GM12873 (cell line): ENCODE results near the gene EFCAB8.

Experiments used
- CTCF ChIP-seq: IDR thresholded peaks from 2 replicates; pipeline ENCODE4 v1.5.1; 2012; ENCODE audit warnings: low read depth, mild to moderate bottlenecking, moderate library complexity, low read length, control low read depth; ENCODE audit not compliant: insufficient read depth; ENCODE audit errors: missing control alignments

EFCAB8 gene

GRCh38 chr20:33006776-33007375 lies 148.2 kb downstream of the EFCAB8 start:
- TF ChIP-seq CTCF: no peak

- no peak for TF ChIP-seq CTCF
These were observed 148.9 kb downstream of the EFCAB8 start, which contains the start of gene BPIFB2 for GRCh38 chr20:33007376-33008335. Gene BPIFB2 (plus strand): TSS chr20:33007704. CDS start chr20:33008575, 871 bp downstream.

GRCh38 chr20:33008336-33009213 lies 149.9 kb downstream of the EFCAB8 start:
- no peak for TF ChIP-seq CTCF

GRCh38 chr20:33009214-33010132 lies 150.8 kb downstream of the EFCAB8 start:
- TF ChIP-seq CTCF: no peak

- TF ChIP-seq CTCF: no peak
These were observed 151.4 kb downstream of the EFCAB8 start for GRCh38 chr20:33010133-33010504.

GRCh38 chr20:33010674-33011449 lies 152.1 kb downstream of the EFCAB8 start:
- no peak for TF ChIP-seq CTCF
